GM23338 (cell line): ENCODE data around the gene KIAA1549. TPM values are rescaled to one million over a fixed set of nuclear protein-coding genes. Genes with fewer than 3 reads are reported as not detected.
A peak's percentile ranks its signal among the peaks of the same experiment; 100 is the strongest.

Experiments
- ATAC-seq: fragments of 200-7000 bp; cut with Tn5 transposase; 3 replicates; pipeline ENCODE4 v1.9.1; 2020
- DNase-seq: peaks from one replicate; pipeline ENCODE4 v3.0.0-alpha.2; 2015; ENCODE audit warnings: low spot score
- H2AFZ ChIP-seq: fragments of 200-600 bp; sonication (generic); 2 replicates; pipeline ENCODE4 v1.8.0; 2016; ENCODE audit warnings: antibody characterized with exemption, mild to moderate bottlenecking, moderate library complexity
- H3F3A ChIP-seq: fragments of 200-600 bp; sonication (generic); replicated peaks from 2 replicates; pipeline ENCODE4 v1.8.0; 2017; ENCODE audit warnings: antibody characterized with exemption, mixed run types, low read depth
- H3K27ac ChIP-seq: fragments of 200-600 bp; sonication (generic); 2 replicates; pipeline ENCODE4 v1.6.1; 2016; ENCODE audit warnings: low read depth
- H3K27me3 ChIP-seq: fragments of 200-600 bp; sonication (generic); 2 replicates; pipeline ENCODE4 v1.8.0; 2016; ENCODE audit warnings: mild to moderate bottlenecking, mixed run types, moderate library complexity; ENCODE audit not compliant: insufficient read depth
- H3K36me3 ChIP-seq: fragments of 200-600 bp; sonication (generic); 2 replicates; pipeline ENCODE4 v1.8.0; 2016; ENCODE audit warnings: mild to moderate bottlenecking; ENCODE audit not compliant: insufficient read depth
- H3K4me1 ChIP-seq: fragments of 200-600 bp; sonication (generic); 2 replicates; pipeline ENCODE4 v1.8.0; 2016; ENCODE audit warnings: mild to moderate bottlenecking, moderate library complexity; ENCODE audit not compliant: insufficient read depth
- H3K4me2 ChIP-seq: fragments of 200-600 bp; sonication (generic); 2 replicates; pipeline ENCODE4 v1.7.1; 2017; ENCODE audit warnings: mixed run types
- H3K4me3 ChIP-seq: fragments of 200-600 bp; sonication (generic); 2 replicates; pipeline ENCODE4 v1.6.1; 2016; ENCODE audit warnings: mixed run types
- H3K79me2 ChIP-seq: fragments of 200-600 bp; sonication (generic); replicated peaks from 2 replicates; pipeline ENCODE4 v1.8.0; 2017; ENCODE audit warnings: mild to moderate bottlenecking; ENCODE audit not compliant: insufficient read depth
- H3K9me2 ChIP-seq: fragments of 200-600 bp; sonication (generic); 2 replicates; pipeline ENCODE4 v1.8.0; 2017; ENCODE audit not compliant: insufficient read depth
- H4K20me1 ChIP-seq: fragments of 200-600 bp; sonication (generic); replicated peaks from 2 replicates; pipeline ENCODE4 v1.8.0; 2017; ENCODE audit warnings: mild to moderate bottlenecking; ENCODE audit not compliant: insufficient read depth
- H3K27ac Mint-ChIP-seq: 2 replicates; pipeline ENCODE4 v1.8.0; 2020; ENCODE audit warnings: inconsistent platforms, mild to moderate bottlenecking, moderate library complexity, mixed read lengths
- H3K27me3 Mint-ChIP-seq: 3 replicates; pipeline ENCODE4 v1.8.0; 2022; ENCODE audit warnings: low read depth, mild to moderate bottlenecking, moderate library complexity, mixed read lengths, inconsistent platforms; ENCODE audit not compliant: insufficient read depth, poor library complexity
- H3K36me3 Mint-ChIP-seq: 3 replicates; pipeline ENCODE4 v1.8.0; 2021; ENCODE audit warnings: low read depth, mild to moderate bottlenecking, inconsistent platforms, moderate library complexity, mixed read lengths
- H3K4me1 Mint-ChIP-seq: 3 replicates; pipeline ENCODE4 v1.8.0; 2020; ENCODE audit warnings: mild to moderate bottlenecking, inconsistent platforms, mixed read lengths
- H3K4me3 Mint-ChIP-seq: 3 replicates; pipeline ENCODE4 v1.8.0; 2021; ENCODE audit warnings: moderate library complexity, mild to moderate bottlenecking, inconsistent platforms, mixed read lengths
- H3K9me3 Mint-ChIP-seq: 3 replicates; pipeline ENCODE4 v1.8.0; 2020; ENCODE audit warnings: moderate library complexity, mild to moderate bottlenecking, inconsistent platforms, mixed read lengths
- CREB1 ChIP-seq: fragments of 250-450 bp; sonication (Bioruptor Pico); IDR thresholded peaks from 2 replicates; pipeline ENCODE4 v1.5.0; 2020; ENCODE audit warnings: low read depth, mild to moderate bottlenecking, moderate library complexity
- CTCF ChIP-seq, 2 experiments: fragments of 200-600 bp in 1 of 2; sonication (generic) in 1 of 2; conservative IDR thresholded peaks; 2 replicates each; pipeline versions ENCODE4 v1.5.1 to v1.6.1; 2016 to 2017; ENCODE audit warnings: antibody characterized with exemption in 2 of 2, low read depth in 2 of 2, mild to moderate bottlenecking in 2 of 2, moderate library complexity in 1 of 2
- ETS1 ChIP-seq: IDR thresholded peaks from 2 replicates; pipeline ENCODE4 v1.6.1; 2016; ENCODE audit warnings: antibody characterized with exemption
- EZH2 ChIP-seq: fragments of 200-600 bp; sonication (generic); IDR thresholded peaks from one replicate; pipeline ENCODE4 v1.8.0; 2017; ENCODE audit warnings: antibody characterized with exemption, mild to moderate bottlenecking, low read depth; ENCODE audit not compliant: unreplicated experiment
- EZH2phosphoT487 ChIP-seq: fragments of 200-600 bp; sonication (generic); IDR thresholded peaks from one replicate; pipeline ENCODE4 v1.8.1; 2018; ENCODE audit warnings: antibody characterized with exemption; ENCODE audit not compliant: unreplicated experiment
- JUNB ChIP-seq: IDR thresholded peaks from one replicate; pipeline ENCODE4 v1.6.1; 2016; ENCODE audit warnings: antibody characterized with exemption; ENCODE audit not compliant: unreplicated experiment
- NANOG ChIP-seq: IDR thresholded peaks from 2 replicates; pipeline ENCODE4 v1.6.1; 2016; ENCODE audit warnings: antibody characterized with exemption, borderline replicate concordance
- POLR2AphosphoS5 ChIP-seq: IDR thresholded peaks from 2 replicates; pipeline ENCODE4 v1.6.1; 2016; ENCODE audit warnings: antibody characterized with exemption, low read depth
- REST ChIP-seq: IDR thresholded peaks from one replicate; pipeline ENCODE4 v1.6.1; 2018; ENCODE audit warnings: antibody characterized with exemption; ENCODE audit not compliant: unreplicated experiment
- STAT1 ChIP-seq: IDR thresholded peaks from one replicate; pipeline ENCODE4 v1.6.1; 2016; ENCODE audit warnings: antibody characterized with exemption; ENCODE audit not compliant: unreplicated experiment
- ZNF114 ChIP-seq: fragments of 250-450 bp; sonication (Bioruptor Pico); IDR thresholded peaks from 2 replicates; pipeline ENCODE4 v1.5.0; 2020; ENCODE audit warnings: mild to moderate bottlenecking, moderate library complexity
- ZNF331 ChIP-seq: fragments of 250-450 bp; sonication (Bioruptor Pico); IDR thresholded peaks from 2 replicates; pipeline ENCODE4 v1.5.0; 2020; ENCODE audit warnings: low read depth, mild to moderate bottlenecking, moderate library complexity
- ZNF462 ChIP-seq: fragments of 250-450 bp; sonication (Bioruptor Pico); IDR thresholded peaks from 2 replicates; pipeline ENCODE4 v1.5.0; 2020; ENCODE audit warnings: mild to moderate bottlenecking, moderate library complexity
- polyA plus RNA-seq: library from polyadenylated mRNA; unstranded; fragments of >200 nt; fragmentation: Nextera tagmentation; extraction: Ambion mirVana; gene quantifications from 2 replicates; pipeline ENCODE4 v1.2.1, GENCODE V29; 2016
- total RNA-seq: library from RNA; depleted of rRNA; stranded (reverse); fragments of >200 nt; shearing (Covaris generic); gene quantifications from 2 replicates; pipeline ENCODE4 v1.2.3, GENCODE V29; 2014

Gene KIAA1549
- total and polyA plus RNA-seq, 2 experiments from 2014 or later = 3.6 to 13.5 TPM

- DNase-seq (no peak), ATAC-seq (peak; percentile 41)
- peaks cover 17% of the 10 kb centered on the region; the same call in 2 of the 3 replicates for H3K9me3 Mint-ChIP-seq
- no peak for TF ChIP-seq POLR2AphosphoS5
- TF ChIP-seq ETS1 = no peak
- TF ChIP-seq REST = no peak
- TF ChIP-seq NANOG = no peak
- TF ChIP-seq ZNF331 (CRISPR knock-in tag) = no peak
- TF ChIP-seq STAT1 = no peak
- TF ChIP-seq JUNB = no peak
- no peak for TF ChIP-seq ZNF114
- TF ChIP-seq CREB1 (CRISPR knock-in tag) = no peak
- no peak for TF ChIP-seq EZH2phosphoT487
- no peak for TF ChIP-seq CTCF (conservative IDR thresholded peaks at IDR 0.05; ENCODE audit: low read depth in 2 of 2)
- TF ChIP-seq EZH2 = no peak
- TF ChIP-seq ZNF462 (CRISPR knock-in tag) = no peak
- H3K4me3 Mint-ChIP-seq = no peak overlapping the region
- Histone ChIP-seq H3K79me2 (no peaks in the 10 kb centered on the region), H3F3A (no peaks in the 10 kb centered on the region), H3K27me3 (no peaks in the 10 kb centered on the region), H3K27ac (peak overlapping the region; percentile 24; the same call in 1 of the 2 replicates), H3K4me1 (peaks cover 26% of the 10 kb centered on the region), H4K20me1 (no peaks in the 10 kb centered on the region), H3K36me3 (peaks cover 16% of the 10 kb centered on the region), H2AFZ (no peak overlapping the region), H3K4me2 (peak overlapping the region; percentile 45), H3K4me3 (no peak overlapping the region), H3K9me2 (no peaks in the 10 kb centered on the region)
- peaks cover 61% of the 10 kb centered on the region for H3K36me3 Mint-ChIP-seq
- peaks cover 4% of the 10 kb centered on the region for H3K27me3 Mint-ChIP-seq
- peak overlapping the region; percentile 64 for H3K27ac Mint-ChIP-seq
- H3K4me1 Mint-ChIP-seq = peaks cover 45% of the 10 kb centered on the region
Measured at GRCh38 chr7:138853448-138853847, 127.7 kb downstream of the KIAA1549 start.
